ENCODE results near the gene POLDIP2.

POLDIP2 gene

GRCh38 chr17:28315846-28316705 is 41.3 kb downstream of the POLDIP2 start:
- DNase-seq, result no peak

- no peak for DNase-seq
These were observed 43.5 kb downstream of the POLDIP2 start for GRCh38 chr17:28313841-28314240.

GRCh38 chr17:28306954-28307401 is 50.3 kb downstream of the POLDIP2 start:
- no peak for DNase-seq

GRCh38 chr17:28298449-28298848 is 58.9 kb downstream of the POLDIP2 start:
- no peak for DNase-seq

Data from CD4-positive, alpha-beta T cell treated with Interleukin-15 for 1 hour (primary cell).